GM18867 (cell line): ENCODE results near the gene KIF5A.
"Not testable (repeated sequence)": the region's sequence is repeated elsewhere in the genome, so short reads cannot be mapped to it uniquely, and the experiment has no call there.

ENCODE experiments used
- ATAC-seq: cut with Tn5 transposase; IDR thresholded peaks from one replicate; pipeline ENCODE4 v1.9.1; 2021; ENCODE audit warnings: mild to moderate bottlenecking, moderate library complexity; ENCODE audit not compliant: unreplicated experiment

Gene KIF5A

GRCh38 chr12:57552835-57553313 lies 3.0 kb downstream of the KIF5A start:
- no peak for ATAC-seq

GRCh38 chr12:57553343-57554202 lies 3.7 kb downstream of the KIF5A start:
- ATAC-seq: no peak

- no peak for ATAC-seq
Observed at GRCh38 chr12:57554453-57554852, 4.6 kb downstream of the KIF5A start.

- no peak for ATAC-seq
Observed at GRCh38 chr12:57554897-57555296, 5.1 kb downstream of the KIF5A start.

GRCh38 chr12:57558864-57559263 lies 9.0 kb downstream of the KIF5A start:
- no peak for ATAC-seq

- no peak for ATAC-seq
Observed at GRCh38 chr12:57560516-57560915, 10.7 kb downstream of the KIF5A start.

GRCh38 chr12:57561117-57561516 lies 11.3 kb downstream of the KIF5A start:
- not testable (repeated sequence) for ATAC-seq

- ATAC-seq: no peak
Observed at GRCh38 chr12:57563358-57563757, 13.5 kb downstream of the KIF5A start.

- no peak for ATAC-seq
Observed at GRCh38 chr12:57564178-57564740, 14.4 kb downstream of the KIF5A start.

GRCh38 chr12:57568838-57569237 lies 19.0 kb downstream of the KIF5A start:
- no peak for ATAC-seq

GRCh38 chr12:57569858-57570257 lies 20.0 kb downstream of the KIF5A start:
- no peak for ATAC-seq

GRCh38 chr12:57570438-57570837 lies 20.6 kb downstream of the KIF5A start:
- ATAC-seq: not testable (repeated sequence)

GRCh38 chr12:57571926-57572762 lies 22.3 kb downstream of the KIF5A start:
- no peak for ATAC-seq

- ATAC-seq: no peak
Observed at GRCh38 chr12:57574795-57575194, 25.0 kb downstream of the KIF5A start.

- no peak for ATAC-seq
Observed at GRCh38 chr12:57575771-57576612, 26.1 kb downstream of the KIF5A start.

GRCh38 chr12:57576613-57577160 lies 26.8 kb downstream of the KIF5A start:
- ATAC-seq: no peak

GRCh38 chr12:57577981-57578758 lies 28.3 kb downstream of the KIF5A start:
- no peak for ATAC-seq

- no peak for ATAC-seq
Observed at GRCh38 chr12:57579011-57579410, 29.2 kb downstream of the KIF5A start.

GRCh38 chr12:57579677-57580465 lies 30.0 kb downstream of the KIF5A start:
- ATAC-seq: no peak
